Activated CD8-positive, alpha-beta memory T cell treated with anti-CD3 and anti-CD28 coated beads for 4 hours (primary cell): Measurements from ENCODE around the gene RNF130.

Source experiments
- DNase-seq, 2 donors: peaks; one replicate each; pipeline ENCODE4 v3.0.0-alpha.2; 2020; ENCODE audit warnings: low read depth in 2 of 2

Gene RNF130

DNA sequence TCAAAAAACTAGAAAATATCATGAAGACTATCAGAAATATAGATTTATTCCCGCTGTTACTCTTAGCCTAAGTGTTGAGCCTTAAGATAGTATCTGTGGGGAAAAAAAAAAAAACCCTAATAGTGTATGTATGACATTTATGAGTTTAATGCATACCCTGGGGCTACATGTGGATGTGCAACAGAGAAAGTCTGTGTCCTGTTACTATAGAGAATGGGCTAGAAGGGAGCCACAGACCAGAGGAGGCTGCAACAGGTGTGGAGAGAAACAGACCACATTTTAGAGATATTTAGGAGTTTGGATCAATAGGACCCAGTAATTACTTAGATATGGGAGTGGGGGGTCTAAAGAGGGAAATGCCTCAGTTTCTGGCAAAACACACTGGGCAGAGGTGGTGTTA is 15.4 kb downstream of the RNF130 start:
- no peak for DNase-seq

DNA sequence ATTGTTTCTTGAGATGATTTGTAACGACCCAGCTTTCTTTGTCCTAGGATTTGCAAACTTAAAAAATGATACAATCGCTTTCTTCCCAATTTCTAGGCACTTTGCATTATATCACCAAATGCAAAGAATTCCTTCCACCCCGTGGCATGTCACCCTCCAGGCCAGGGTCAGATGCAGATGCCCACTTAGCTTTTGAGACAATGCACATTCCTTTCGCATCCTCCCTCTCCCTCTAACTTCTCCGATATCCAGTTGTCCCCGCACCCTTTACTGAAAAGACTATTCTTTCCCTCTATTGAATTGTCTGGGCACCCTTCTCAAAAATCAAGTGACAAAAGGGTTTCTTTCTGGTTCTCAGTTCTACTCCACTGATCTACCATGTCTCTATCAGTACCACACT is 17.3 kb downstream of the RNF130 start:
- DNase-seq: no peak

DNA sequence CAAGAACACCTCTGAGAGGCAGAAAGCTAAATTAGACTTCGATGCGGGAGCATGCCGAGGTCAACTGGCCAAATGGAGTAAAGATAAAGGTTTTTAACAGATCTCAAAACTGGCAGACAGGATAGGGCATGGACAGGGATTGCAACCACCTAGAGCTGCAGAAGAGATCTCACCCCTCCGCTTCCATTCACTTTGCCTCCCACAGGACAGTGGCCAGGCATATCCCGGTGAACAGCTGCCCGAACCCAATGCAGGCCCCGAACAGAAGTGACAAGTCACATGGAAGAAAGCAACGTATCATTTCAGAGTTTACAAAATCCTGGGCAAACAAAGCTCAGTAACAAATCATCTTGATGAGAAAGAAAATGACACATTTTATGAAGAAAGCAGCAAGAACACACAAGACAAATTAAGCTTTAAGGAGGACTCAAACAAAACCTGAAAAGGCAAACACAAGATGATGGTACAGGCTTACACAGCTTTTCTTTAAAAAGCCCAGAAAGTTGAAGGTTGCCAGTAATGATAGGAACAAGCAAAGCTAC is 18.4 kb downstream of the RNF130 start:
- DNase-seq: no peak

DNA sequence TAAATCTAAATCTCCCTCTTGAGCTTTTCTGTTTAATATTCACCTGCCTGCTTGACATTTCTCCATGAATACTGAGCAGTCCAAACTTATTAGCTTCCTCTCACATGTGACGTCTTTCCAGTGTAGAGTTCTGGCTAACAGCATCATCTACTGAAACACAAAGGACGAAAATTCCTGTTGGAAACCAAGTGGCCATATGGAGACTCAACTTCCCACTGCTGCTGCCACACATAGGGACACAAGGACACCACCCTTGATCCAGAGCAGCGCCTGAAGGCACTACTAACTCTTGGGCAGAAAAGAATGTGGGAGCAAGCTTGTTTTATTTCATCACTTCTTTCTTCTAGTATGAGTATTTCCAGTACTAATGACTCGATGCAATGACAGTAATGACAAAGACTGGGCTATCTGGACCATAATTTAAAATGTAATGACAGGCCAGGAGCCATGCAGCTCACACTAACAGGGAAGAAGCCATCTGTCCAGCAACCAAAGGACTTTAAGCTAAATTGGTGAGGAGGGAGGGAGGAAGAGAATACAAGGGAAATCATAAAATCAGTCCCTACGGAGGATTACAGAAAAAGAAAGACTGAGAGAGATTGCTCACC is 19.2 kb downstream of the RNF130 start:
- no peak for DNase-seq

DNA sequence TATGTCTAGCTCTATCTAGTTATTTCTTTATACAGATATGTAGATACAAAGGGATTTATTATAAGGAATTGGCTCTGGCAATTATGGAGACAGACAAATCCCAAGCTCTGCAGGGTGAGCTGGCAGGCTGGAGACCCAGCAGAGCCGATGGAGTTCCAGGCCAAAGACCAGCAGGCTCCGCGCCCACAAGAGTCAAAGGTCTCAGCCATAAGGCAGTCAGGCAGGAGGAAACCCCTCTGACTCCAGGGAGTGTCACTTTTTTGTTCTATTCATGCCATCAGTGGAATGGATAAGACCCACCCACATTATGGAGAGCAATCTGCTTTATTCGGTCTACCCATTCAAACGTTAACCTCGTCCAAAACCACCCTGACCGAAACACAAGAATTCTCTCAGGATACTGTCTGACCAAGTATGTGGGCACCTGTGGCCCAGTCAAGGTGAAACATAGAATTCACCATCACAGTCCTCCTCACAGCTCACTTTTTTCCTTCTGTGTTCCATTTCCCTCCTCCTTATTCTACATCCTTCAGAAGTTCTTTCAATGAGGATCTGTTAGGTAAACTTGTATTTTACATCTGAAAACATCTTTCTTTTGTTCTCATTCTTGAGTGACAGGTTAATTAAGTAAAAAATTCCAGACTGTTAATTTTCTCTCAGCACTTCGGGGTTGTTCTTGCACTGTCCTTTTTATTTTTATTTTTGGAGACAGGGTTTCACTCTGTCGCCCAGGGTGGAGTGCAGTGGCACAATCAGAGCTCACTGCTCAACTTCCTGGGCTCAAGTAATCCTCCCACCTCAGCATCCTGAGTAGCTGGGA is 21.2 kb downstream of the RNF130 start:
- DNase-seq: no peak

DNA sequence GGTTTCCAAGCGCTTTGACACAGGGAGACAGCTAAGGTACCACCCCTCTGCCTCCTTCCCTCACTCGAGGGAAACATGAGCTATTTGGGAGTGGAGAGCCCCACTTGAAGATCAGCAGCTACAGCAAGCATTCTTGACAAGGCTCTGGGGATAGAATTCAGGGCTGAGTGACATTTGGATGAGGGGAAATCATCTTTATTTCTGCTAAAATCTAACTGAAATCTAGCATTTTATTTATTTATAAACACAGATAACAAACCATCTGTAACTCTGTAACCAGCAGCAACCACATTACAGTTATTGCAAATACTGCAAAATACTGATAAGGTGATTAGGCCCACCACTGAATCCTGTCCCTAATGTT is 22.4 kb downstream of the RNF130 start:
- DNase-seq: no peak

DNA sequence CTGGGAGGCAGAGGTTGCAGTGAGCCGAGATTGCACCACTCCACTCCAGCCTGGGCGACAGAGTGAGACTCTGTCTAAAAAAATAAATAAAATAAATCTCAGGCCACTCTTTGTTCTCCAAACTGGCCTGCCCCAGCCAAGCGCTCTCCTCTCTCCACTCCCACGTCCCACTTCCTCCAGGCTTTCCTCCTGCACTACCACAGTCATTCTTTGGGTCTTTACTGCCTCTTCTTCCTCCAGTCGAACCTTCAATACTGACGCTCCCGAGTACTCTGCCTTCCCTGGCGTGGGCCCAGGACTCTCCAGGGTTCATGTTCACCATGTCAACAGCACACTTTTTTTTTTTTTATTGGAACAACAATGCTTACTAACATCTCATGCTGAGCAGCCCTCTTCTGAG is 23.9 kb downstream of the RNF130 start:
- no peak for DNase-seq

DNA sequence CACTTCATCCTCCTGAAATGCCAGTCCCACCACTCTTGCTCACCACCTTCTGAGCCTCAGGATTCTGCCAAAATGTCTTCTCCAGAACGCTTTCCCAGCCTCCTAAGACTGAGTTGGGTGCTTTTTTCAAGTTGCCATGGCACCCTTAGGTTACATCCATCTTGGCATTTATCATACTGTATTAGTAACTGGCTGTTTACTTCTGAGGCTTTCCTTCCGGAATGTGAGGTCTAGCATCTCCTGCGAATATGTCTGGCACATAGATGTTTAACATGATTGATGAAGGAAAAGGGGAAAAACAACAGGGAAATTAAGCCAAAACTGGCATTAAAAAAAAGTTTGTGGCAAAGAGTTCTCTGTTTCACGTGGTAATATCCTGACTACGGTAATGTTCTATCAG is 24.9 kb downstream of the RNF130 start:
- no peak for DNase-seq

DNA sequence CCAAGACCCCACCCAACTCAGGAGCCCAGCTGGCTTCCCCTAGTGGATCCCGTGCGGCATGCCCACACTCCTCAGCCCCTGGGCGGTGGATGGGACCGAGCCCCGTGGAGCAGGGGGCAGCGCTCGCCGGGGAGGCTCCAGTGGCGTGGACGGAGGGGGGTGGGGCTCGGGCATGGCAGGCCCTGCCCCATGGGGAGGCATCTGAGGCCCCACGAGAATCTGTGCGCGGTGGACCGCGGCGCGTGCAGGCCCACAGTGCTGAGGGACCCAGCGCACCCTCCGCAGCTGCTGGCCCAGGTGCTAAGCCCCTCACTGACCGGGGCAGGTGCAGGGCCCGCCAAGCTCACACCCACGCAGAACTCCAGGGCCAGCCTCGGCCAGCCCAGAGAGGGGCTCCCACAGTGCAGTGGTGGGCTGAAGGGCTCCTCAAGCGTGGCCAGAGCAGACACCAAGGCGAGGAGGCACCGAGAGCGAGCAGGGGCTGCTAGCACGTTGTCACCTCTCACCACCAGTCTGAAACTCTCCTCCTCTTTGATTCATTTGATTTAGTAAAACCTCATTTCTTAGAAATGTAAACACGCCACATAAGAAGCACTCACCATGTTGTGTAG is 25.6 kb downstream of the RNF130 start:
- no peak for DNase-seq

DNA sequence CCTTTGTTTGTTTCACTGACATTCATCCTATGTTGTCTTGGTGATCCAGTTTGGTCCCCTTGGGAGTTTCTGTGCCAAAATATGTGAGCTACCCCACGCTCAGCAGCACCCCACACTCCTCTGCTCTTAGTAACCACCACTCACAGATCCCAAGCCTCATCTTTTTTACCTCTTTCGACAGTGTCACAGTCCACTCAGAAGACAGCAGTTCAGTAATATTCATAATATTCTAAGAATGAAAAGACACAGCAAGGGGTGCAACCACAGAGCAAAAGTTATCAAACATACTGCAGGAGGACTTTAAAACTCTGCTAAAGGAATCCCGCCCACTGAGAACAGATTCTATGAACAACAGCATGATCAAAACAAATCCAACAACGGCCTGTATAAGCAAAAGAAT is 28.2 kb downstream of the RNF130 start:
- DNase-seq: no peak

DNA sequence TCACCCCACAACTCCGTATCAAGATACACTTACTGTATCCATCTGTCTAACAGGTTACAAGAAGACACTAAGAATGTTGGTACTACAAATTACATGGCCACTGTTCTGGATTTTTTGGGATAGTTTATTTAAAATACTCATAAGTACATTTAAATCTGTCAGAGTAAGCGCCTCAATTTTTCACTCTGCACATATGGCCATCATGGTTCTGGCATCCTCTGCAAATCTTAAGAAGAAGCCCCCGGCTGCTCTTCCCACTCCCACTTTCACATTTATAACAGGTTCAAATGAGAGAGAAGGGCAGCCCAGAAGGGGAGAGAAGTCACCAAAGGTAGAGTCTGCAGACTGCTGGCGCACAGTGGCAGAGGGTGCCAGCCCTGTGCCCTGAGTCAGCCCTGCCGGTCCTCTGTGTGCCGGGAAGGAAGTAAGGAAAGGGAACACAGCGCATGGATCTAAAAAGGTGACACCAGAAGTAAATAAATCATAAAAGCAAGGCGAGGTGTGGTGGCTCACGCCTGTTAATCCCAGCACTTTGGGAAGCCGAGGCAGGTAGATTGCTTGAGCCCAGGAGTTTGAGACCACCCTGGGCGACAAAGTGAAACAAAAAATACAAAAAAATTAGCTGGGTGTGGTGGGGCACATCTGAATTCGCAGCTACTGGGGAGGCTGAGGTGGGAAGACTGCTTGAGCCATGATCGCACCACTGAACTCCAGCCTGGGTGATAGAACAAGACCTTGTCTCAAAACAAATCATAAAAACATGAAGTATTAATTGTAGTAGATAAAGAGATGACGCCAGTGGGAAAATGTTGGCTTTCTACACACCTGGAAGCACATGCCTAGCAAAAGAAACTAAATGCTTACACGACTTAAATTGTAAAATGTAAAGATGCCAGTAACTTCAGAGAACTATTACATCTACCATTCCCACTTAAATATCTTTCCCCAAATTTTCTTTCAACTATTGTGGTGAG is 30.0 kb downstream of the RNF130 start:
- no peak for DNase-seq

DNA sequence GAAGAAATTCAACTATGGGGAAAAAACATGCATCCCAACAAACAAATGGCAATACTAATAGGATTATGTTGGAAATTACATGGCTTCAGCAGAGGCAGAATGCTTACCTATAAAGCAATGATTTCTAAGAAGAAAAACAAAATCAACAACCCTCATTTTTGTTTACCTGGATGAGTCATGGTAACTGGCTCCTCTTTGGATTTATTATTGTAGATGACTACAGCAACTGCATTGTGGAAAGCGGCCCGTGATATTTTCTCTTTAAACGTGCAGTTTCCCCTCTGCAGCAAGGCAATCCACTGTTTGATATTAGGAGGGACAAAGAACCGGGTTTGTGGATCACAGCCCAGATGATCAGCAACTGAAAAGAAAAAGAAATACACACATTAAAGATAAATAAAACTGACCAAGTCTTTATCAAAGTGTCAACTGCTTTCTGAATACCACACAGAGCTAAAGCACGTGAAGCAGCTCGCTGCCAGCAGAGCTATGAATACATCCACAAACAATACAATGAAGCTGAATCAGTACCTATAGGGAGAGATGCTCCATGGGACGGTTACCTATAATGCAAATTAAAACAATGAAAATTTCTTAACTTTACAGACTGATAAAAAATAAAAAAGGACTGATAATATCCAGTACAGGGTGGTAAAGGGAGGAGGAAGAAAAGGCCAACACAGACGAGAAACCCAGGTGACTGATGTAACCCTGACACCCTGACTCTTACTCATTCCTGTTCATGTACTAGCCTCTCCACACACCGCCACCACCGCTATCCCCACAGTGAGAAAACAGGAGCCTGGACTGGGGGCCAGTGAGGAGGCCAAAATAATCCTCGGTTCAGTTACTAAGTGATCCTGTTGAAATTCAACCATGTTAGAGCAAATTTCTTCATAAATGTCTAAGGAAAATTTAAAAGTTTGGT is 31.0 kb downstream of the RNF130 start:
- DNase-seq: no peak

DNA sequence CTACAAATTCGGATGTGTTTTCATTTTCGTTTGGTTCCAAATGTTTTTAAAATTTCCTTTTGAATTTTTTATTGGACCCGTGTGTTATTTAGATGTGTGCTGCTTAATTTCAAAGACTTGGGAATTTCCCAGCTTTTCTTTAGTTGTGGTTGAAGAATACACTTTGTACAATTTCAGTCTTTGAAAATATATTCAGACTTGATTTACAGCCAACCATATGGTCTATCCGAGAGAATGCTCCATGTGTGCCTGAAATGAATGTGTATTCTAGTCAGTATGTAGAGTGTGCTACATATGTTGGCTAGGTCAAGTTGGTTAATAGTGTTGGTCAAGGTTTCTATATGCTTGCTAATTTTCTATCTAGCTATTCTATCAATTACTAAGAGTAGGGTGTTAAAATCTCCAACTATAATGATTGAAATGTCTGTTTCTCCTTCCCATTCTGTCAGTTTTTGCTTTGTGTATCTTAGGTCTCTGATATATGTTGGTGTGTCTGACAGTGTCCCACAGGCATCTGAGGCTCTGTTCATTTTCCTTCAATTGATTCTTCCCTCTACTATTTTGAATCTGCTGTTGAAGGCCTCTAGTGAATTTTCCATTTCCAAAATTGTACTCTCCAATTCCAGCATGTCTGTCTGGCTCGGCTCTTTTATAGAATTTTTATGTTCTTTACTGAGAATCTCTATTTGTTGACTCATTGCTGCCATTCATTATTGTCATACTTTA is 36.2 kb downstream of the RNF130 start:
- no peak for DNase-seq

DNA sequence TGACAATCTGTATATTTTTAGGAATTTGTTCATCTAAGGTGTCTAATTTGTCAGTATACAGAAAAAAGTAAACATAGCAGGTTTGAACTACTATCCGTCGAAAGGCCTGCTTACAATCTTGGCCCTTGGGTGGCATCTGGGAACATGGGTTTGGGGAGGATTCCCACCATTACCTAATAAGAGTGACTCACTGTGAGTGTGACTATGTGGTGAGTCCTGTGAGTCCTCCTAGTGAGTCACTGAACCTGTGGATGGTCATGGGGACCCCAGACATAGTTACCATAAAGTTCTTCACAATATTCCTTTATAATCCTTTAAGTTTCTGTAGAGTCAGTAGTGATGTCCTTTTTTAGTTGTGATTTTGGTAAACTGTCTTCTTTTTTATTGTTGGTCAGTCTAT is 37.0 kb downstream of the RNF130 start:
- no peak for DNase-seq

DNA sequence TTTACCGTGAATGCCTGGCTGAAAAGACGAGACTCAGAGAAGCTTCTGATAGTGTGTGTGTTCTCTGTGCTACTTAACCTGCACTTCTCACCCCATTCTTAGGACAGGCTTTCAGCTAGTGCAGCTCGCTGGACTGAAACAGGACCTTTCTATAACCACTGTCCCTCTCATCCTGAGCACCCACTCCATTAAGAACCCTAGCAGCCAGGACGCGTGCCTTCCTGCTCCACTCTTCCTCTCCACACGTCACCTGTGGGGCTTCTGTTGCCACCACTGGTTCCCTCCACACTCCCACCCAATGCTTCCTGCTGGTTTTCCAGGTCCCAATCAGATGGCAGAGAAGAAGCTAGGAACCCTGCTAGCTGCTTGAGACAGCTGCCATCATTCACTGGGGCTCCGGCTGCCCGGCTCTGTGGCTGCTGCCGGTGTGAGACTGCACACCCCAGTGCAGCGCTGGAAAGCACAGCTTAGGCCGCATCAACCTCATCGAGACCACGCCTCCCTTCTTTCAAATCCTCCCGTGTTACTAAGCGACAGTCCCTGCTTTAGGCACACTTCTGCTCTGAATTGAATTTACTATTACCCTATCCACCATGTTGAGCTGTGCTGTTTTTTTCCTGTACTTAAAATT is 44.0 kb downstream of the RNF130 start:
- DNase-seq: no peak

DNA sequence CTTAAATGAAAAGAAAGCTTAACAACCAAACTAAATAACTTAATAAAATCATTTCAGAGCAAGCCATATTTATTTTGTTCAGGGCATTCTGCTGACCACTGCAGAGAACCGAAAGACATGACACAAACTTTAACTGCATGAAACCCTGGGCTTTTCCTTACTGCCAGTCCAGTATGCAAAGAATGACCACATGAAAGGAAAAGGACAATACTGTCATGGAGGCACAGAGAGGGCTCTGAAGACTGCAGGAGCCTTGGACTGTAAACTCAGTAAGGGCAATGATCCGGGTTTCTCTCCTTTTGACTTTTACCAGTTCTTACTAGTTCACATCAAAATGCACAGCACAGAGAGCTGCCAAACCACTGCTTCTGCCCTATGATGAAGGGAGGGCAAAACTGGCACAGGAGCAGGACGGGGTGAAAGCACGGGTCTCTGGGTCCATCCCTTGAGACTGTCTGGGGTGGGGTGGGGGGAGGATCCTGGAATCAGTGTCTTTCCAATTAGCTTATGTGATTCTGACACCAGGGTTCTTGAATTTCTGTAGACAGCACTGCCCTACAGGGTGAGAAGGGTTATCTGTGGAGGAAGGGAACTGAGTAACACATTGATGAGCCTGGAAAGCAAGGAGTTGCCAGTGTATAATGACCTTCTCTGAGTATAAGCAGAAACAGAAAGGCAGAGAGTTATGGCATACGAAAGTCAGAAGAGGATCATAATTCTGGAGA is 44.7 kb downstream of the RNF130 start:
- DNase-seq: no peak

DNA sequence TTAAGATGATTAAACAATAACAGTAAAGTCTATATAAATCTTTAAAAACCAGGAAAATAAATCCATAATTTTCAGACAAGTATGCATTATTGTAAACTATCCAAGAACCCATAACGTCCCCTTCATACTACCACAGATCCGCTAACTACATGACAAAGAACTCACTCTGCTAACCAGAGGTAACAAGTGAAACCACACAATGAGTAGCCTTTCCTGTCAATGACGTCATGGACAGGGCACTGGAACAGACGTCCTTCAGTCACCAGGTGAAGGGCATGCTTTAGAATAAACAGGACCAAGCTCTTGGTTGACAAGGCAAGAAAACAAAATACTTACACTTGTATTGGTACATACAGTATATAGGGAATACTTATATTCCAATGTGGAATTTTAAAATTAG is 45.2 kb downstream of the RNF130 start:
- DNase-seq: no peak

DNA sequence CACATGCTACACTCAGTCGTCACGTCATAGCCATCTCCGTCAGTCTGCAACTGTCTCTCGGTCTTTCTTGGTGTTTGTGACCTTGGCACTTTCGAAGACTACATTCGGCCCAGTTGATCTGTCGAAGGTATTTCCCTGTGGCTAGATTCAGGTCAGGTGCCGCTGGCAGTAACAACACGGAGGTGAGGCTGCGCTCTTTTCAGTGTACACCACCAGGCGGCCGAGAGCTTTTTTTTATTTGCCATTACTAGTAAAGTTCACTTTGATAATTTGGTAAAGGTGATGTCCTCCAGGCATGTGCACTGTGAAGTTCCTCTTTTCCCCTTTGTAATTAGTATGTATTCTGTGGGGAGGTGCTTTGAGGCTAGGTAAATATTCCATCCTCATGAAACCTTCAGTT is 49.7 kb downstream of the RNF130 start:
- DNase-seq: no peak

DNA sequence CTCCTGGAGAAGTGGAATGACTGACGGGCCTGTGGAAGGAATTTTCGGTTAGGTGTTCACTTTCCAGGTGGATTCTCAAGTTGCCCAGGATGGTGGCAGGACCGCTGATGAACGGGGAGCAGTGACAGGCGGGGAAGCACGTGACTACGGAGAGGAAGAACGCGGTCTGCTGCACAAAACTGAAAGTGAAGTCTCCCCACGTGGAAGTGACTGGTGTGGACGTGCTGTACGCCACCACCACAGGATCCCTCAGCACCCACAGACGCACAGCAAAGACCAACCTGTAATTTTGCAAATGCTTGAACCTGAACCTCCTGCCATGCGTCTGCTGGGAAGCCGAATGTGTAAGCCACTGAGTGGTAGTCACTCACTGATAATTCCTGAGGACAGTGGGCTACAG is 51.4 kb downstream of the RNF130 start:
- no peak for DNase-seq
